Neural progenitor cell (in vitro differentiated cells): ENCODE data around the gene TNFRSF1B. TPM values are rescaled to one million over a fixed set of nuclear protein-coding genes. Genes with fewer than 3 reads are reported as not detected.
A peak's percentile ranks its signal among the peaks of the same experiment; 100 is the strongest.

Experiments used
- DNase-seq: peaks from one replicate; pipeline ENCODE4 v3.0.0-alpha.2; 2016; ENCODE audit warnings: low spot score
- H2AFZ ChIP-seq: fragments of 200-600 bp; sonication (generic); replicated peaks from 2 replicates; pipeline ENCODE4 v1.6.1; 2016; ENCODE audit warnings: antibody characterized with exemption
- H3F3A ChIP-seq: fragments of 200-600 bp; sonication (generic); 2 replicates; pipeline ENCODE4 v1.6.1; 2016; ENCODE audit warnings: antibody characterized with exemption, low read depth
- H3K27ac ChIP-seq: fragments of 200-600 bp; sonication (generic); 2 replicates; pipeline ENCODE4 v1.5.1; 2016; ENCODE audit warnings: mild to moderate bottlenecking
- H3K27me3 ChIP-seq: fragments of 200-600 bp; sonication (generic); 2 replicates; pipeline ENCODE4 v1.6.1; 2016; ENCODE audit warnings: mild to moderate bottlenecking, moderate library complexity
- H3K36me3 ChIP-seq: fragments of 200-600 bp; sonication (generic); 2 replicates; pipeline ENCODE4 v1.5.1; 2016
- H3K4me1 ChIP-seq: fragments of 200-600 bp; sonication (generic); 2 replicates; pipeline ENCODE4 v1.6.1; 2016; ENCODE audit warnings: mixed run types
- H3K4me2 ChIP-seq: fragments of 200-600 bp; sonication (generic); 2 replicates; pipeline ENCODE4 v1.6.1; 2016
- H3K4me3 ChIP-seq: fragments of 200-600 bp; sonication (generic); 2 replicates; pipeline ENCODE4 v1.5.1; 2016
- H3K79me2 ChIP-seq: fragments of 200-600 bp; sonication (generic); 2 replicates; pipeline ENCODE4 v1.6.1; 2016; ENCODE audit warnings: low read depth
- H3K9ac ChIP-seq: fragments of 200-600 bp; sonication (generic); 2 replicates; pipeline ENCODE4 v1.6.1; 2016
- H3K9me3 ChIP-seq: fragments of 200-600 bp; sonication (generic); 2 replicates; pipeline ENCODE4 v1.5.1; 2016; ENCODE audit warnings: low read depth
- H4K20me1 ChIP-seq: fragments of 200-600 bp; sonication (generic); 2 replicates; pipeline ENCODE4 v1.6.1; 2016; ENCODE audit warnings: low read depth
- H3K27ac Mint-ChIP-seq: 3 replicates; pipeline ENCODE4 v1.8.0; 2021; ENCODE audit warnings: mixed read lengths
- H3K27me3 Mint-ChIP-seq: 2 replicates; pipeline ENCODE4 v1.8.0; 2022; ENCODE audit warnings: low read depth, mild to moderate bottlenecking, inconsistent platforms, moderate library complexity, mixed read lengths; ENCODE audit not compliant: insufficient read depth
- H3K36me3 Mint-ChIP-seq: 3 replicates; pipeline ENCODE4 v1.8.0; 2021; ENCODE audit warnings: mixed read lengths
- H3K4me1 Mint-ChIP-seq: 3 replicates; pipeline ENCODE4 v1.8.0; 2021; ENCODE audit warnings: mixed read lengths
- H3K4me3 Mint-ChIP-seq: 3 replicates; pipeline ENCODE4 v1.8.0; 2021; ENCODE audit warnings: mild to moderate bottlenecking, moderate library complexity, mixed read lengths
- H3K9me3 Mint-ChIP-seq: 3 replicates; pipeline ENCODE4 v1.8.0; 2020; ENCODE audit warnings: mixed read lengths
- CTCF ChIP-seq: fragments of 200-600 bp; sonication (generic); IDR thresholded peaks from 2 replicates; pipeline ENCODE4 v1.5.1; 2017; ENCODE audit warnings: antibody characterized with exemption, mild to moderate bottlenecking
- EZH2 ChIP-seq: fragments of 200-600 bp; sonication (generic); IDR thresholded peaks from 2 replicates; pipeline ENCODE4 v1.6.1; 2017; ENCODE audit warnings: antibody characterized with exemption, mild to moderate bottlenecking, moderate library complexity
- EZH2phosphoT487 ChIP-seq: fragments of 200-600 bp; sonication (generic); IDR thresholded peaks from 2 replicates; pipeline ENCODE4 v1.6.1; 2017; ENCODE audit warnings: antibody characterized with exemption
- total RNA-seq: library from RNA; depleted of rRNA; stranded (reverse); fragments of >200 nt; gene quantifications from 2 replicates; pipeline ENCODE4 v1.2.3, GENCODE V29; 2015; ENCODE audit warnings: low replicate concordance

TNFRSF1B gene
- total RNA-seq, 1 donor from 2014 or later = 0.04 TPM

- H3K4me1 Mint-ChIP-seq = peaks cover 9% of the 10 kb centered on the region
- Histone ChIP-seq H3K27ac (no peak overlapping the region), H3K9me3 (no peaks in the 10 kb centered on the region), H2AFZ (peak overlapping the region; percentile 99), H3K36me3 (no peaks in the 10 kb centered on the region), H4K20me1 (peaks cover 20% of the 10 kb centered on the region), H3K4me3 (peak overlapping the region; percentile 88), H3K9ac (no peak overlapping the region), H3K27me3 (no peaks in the 10 kb centered on the region), H3K4me1 (peaks cover 4% of the 10 kb centered on the region), H3F3A (peaks cover 4% of the 10 kb centered on the region), H3K79me2 (peaks cover 25% of the 10 kb centered on the region), H3K4me2 (peak overlapping the region; percentile 31)
- no peak for TF ChIP-seq EZH2
- H3K36me3 Mint-ChIP-seq = no peaks in the 10 kb centered on the region
- no peak for DNase-seq
- peak overlapping the region; percentile 25 for H3K27ac Mint-ChIP-seq
- peak overlapping the region; percentile 83 for H3K4me3 Mint-ChIP-seq
- peaks cover 2% of the 10 kb centered on the region for H3K9me3 Mint-ChIP-seq
- peaks cover 2% of the 10 kb centered on the region for H3K27me3 Mint-ChIP-seq
Measured at GRCh38 chr1:12229386-12229834, 62.6 kb downstream of the TNFRSF1B start.

- Histone ChIP-seq H3F3A (peaks cover 4% of the 10 kb centered on the region), H3K27me3 (no peaks in the 10 kb centered on the region), H3K36me3 (no peaks in the 10 kb centered on the region), H3K9me3 (no peaks in the 10 kb centered on the region), H3K9ac (peak within 1 kb of the TSS; percentile 67), H3K4me2 (peak within 1 kb of the TSS; percentile 99), H3K79me2 (peaks cover 25% of the 10 kb centered on the region), H2AFZ (peak within 1 kb of the TSS; percentile 99), H3K27ac (no peak within 1 kb of the TSS), H3K4me3 (peak within 1 kb of the TSS; percentile 88), H4K20me1 (peaks cover 22% of the 10 kb centered on the region), H3K4me1 (peaks cover 4% of the 10 kb centered on the region)
- H3K27ac Mint-ChIP-seq = peak within 1 kb of the TSS; percentile 25
- H3K4me3 Mint-ChIP-seq = peak within 1 kb of the TSS; percentile 93
- peak; percentile 96 for DNase-seq
- peaks cover 9% of the 10 kb centered on the region for H3K4me1 Mint-ChIP-seq
- H3K36me3 Mint-ChIP-seq = peaks cover 2% of the 10 kb centered on the region
- no peaks in the 10 kb centered on the region for H3K9me3 Mint-ChIP-seq
- H3K27me3 Mint-ChIP-seq = peaks cover 2% of the 10 kb centered on the region
- no peak for TF ChIP-seq EZH2
- TF ChIP-seq CTCF = peak; percentile 88
Measured at GRCh38 chr1:12229835-12230548, 63.2 kb downstream of the TNFRSF1B start, which contains the start of gene VPS13D. Gene VPS13D, plus strand, starts transcription at chr1:12230030. Its CDS starts 4,237 bp downstream, at chr1:12234267.

GRCh38 chr1:12230549-12231275 is 63.9 kb downstream of the TNFRSF1B start:
- Histone ChIP-seq H3K36me3 (no peaks in the 10 kb centered on the region), H3K79me2 (peaks cover 25% of the 10 kb centered on the region), H4K20me1 (peaks cover 25% of the 10 kb centered on the region), H3K27ac (no peak overlapping the region), H3F3A (peaks cover 4% of the 10 kb centered on the region), H3K4me3 (peak overlapping the region; percentile 88), H3K9me3 (no peaks in the 10 kb centered on the region), H2AFZ (peak overlapping the region; percentile 43), H3K4me1 (peaks cover 4% of the 10 kb centered on the region), H3K4me2 (peak overlapping the region; percentile 99), H3K27me3 (no peaks in the 10 kb centered on the region), H3K9ac (peak overlapping the region; percentile 67)
- Mint-ChIP-seq H3K4me3 (peak overlapping the region; percentile 93), H3K27me3 (peaks cover 2% of the 10 kb centered on the region), H3K27ac (no peak overlapping the region), H3K9me3 (no peaks in the 10 kb centered on the region), H3K36me3 (peaks cover 2% of the 10 kb centered on the region), H3K4me1 (peaks cover 9% of the 10 kb centered on the region)
- peak; percentile 46 for DNase-seq
- TF ChIP-seq CTCF (no peak), EZH2phosphoT487 (no peak), EZH2 (no peak)
